Gastrocnemius medialis (tissue), 4 donors: ENCODE results near the gene EFCAB6. TPM values are rescaled to one million over a fixed set of nuclear protein-coding genes. Genes with fewer than 3 reads are reported as not detected.

Source experiments
- ATAC-seq, 2 donors: fragments of 150-250 bp; one replicate each; pipeline ENCODE4 v1.9.1; 2016
- DNase-seq, 2 donors: peaks; one replicate each; pipeline ENCODE4 v3.0.0-alpha.2; 2019
- H3K27ac ChIP-seq, 4 donors: fragments of 200-600 bp; sonication (generic); 1 replicate in 1 of 4; 2 replicates in 3 of 4; pipeline ENCODE4 v1.5.1; 2016 to 2018; ENCODE audit warnings: mild to moderate bottlenecking in 2 of 4, moderate library complexity in 1 of 4
- H3K27me3 ChIP-seq, 3 donors: fragments of 200-600 bp; sonication (generic) in 2 of 3; 1 replicate in 1 of 3; 2 replicates in 2 of 3; pipeline versions ENCODE4 v1.5.1 to v1.6.0; 2016 to 2019; ENCODE audit warnings: mild to moderate bottlenecking in 1 of 3, moderate library complexity in 1 of 3
- H3K36me3 ChIP-seq, 2 donors: fragments of 200-600 bp; sonication (generic) in 1 of 2; one replicate each; pipeline ENCODE4 v1.5.1; 2017 to 2018
- H3K4me1 ChIP-seq, 2 donors: fragments of 200-600 bp; sonication (generic) in 1 of 2; one replicate each; pipeline ENCODE4 v1.5.1; 2016 to 2017; ENCODE audit warnings: mild to moderate bottlenecking in 2 of 2
- H3K4me3 ChIP-seq, 4 donors: fragments of 200-600 bp; sonication (generic) in 3 of 4; 1 replicate in 1 of 4; 2 replicates in 3 of 4; pipeline ENCODE4 v1.5.1; 2016 to 2019; ENCODE audit warnings: mild to moderate bottlenecking in 2 of 4
- H3K9me3 ChIP-seq, 3 donors: fragments of 200-600 bp; sonication (generic) in 2 of 3; 1 replicate in 1 of 3; 2 replicates in 2 of 3; pipeline ENCODE4 v1.5.1; 2016 to 2019
- CTCF ChIP-seq, 5 experiments: fragments of 450-650 bp in 3 of 5; fragments of 200-600 bp in 2 of 5; sonication (generic) in 2 of 5; IDR thresholded peaks in 4 of 5; conservative IDR thresholded peaks in 1 of 5; 1 replicate in 4 of 5; 2 replicates in 1 of 5; pipeline ENCODE4 v1.5.1; 2016 to 2019; ENCODE audit warnings: antibody characterized with exemption in 5 of 5, mild to moderate bottlenecking in 3 of 5, moderate library complexity in 3 of 5
- POLR2A ChIP-seq, 2 donors: fragments of 450-650 bp; IDR thresholded peaks; one replicate each; pipeline ENCODE4 v1.6.1; 2017; ENCODE audit warnings: antibody characterized with exemption in 2 of 2, mild to moderate bottlenecking in 2 of 2, moderate library complexity in 2 of 2
- in situ Hi-C, 4 donors: fragments of 200-750 bp; cut with MboI; loops; one replicate each; pipeline versions ENCODE4 v1.15.0 to v1.8.0; 2017; ENCODE audit warnings: low sequenced_read_pairs in 4 of 4
- intact Hi-C: fragments of 100-400 bp; cut with DNase I; formaldehyde crosslinking; loops from one replicate; pipeline ENCODE4 v1.15.1; 2023; ENCODE audit warnings: low total_unique reads
- total RNA-seq, 4 donors: library from RNA; depleted of rRNA; stranded (reverse); fragments of >200 nt; gene quantifications; one replicate each; pipeline versions ENCODE4 v1.1.0 to v1.2.3, GENCODE V29; 2016

The EFCAB6 gene
- total RNA-seq, 4 donors from 2014 or later = 0.07 to 4.4 (median 0.28) TPM

DNA sequence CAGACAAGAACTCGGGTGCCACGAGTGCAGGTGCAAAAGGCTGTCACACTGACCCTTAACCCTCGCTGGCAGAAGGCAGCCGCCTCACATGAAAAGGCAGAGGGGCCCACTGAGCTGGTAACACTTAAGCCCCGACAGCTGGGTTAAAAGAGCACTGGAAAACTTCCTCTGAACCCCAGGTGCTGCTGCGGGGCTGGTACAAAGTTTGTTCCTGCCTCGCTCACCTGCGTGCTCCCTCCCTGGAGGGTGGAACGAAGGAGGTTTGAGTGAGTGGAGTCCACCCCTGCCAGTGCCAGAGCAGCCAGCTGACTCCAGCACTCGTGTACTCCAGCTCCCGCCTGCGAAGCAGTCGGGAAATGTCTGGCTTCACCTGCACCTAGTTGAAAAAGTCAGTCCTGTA is 37.6 kb upstream of the EFCAB6 start:
- no peak overlapping the region for H3K4me3 ChIP-seq
- peaks cover under 1 to 26% (median 19%) of the 10 kb centered on the region in 3 donors for H3K27me3 ChIP-seq
- H3K36me3 ChIP-seq = no peaks in the 10 kb centered on the region
- H3K27ac ChIP-seq = no peak overlapping the region
- H3K4me1 ChIP-seq = no peaks in the 10 kb centered on the region
- ATAC-seq (no peak), DNase-seq (no peak)
- in situ Hi-C loops = loop anchor here in 1 of 4 donors (25.0 kb wide), 1 partner anchor 462 kb away; no protein-coding TSS in a partner anchor
- intact Hi-C loops = no loop called here
- TF ChIP-seq POLR2A (IDR thresholded peaks at IDR 0.05) (no peak), CTCF (IDR thresholded peaks at IDR 0.05 in 4 of 5, conservative IDR thresholded peaks at IDR 0.05 in 1 of 5) (no peak)
- H3K9me3 ChIP-seq = no peaks in the 10 kb centered on the region

DNA sequence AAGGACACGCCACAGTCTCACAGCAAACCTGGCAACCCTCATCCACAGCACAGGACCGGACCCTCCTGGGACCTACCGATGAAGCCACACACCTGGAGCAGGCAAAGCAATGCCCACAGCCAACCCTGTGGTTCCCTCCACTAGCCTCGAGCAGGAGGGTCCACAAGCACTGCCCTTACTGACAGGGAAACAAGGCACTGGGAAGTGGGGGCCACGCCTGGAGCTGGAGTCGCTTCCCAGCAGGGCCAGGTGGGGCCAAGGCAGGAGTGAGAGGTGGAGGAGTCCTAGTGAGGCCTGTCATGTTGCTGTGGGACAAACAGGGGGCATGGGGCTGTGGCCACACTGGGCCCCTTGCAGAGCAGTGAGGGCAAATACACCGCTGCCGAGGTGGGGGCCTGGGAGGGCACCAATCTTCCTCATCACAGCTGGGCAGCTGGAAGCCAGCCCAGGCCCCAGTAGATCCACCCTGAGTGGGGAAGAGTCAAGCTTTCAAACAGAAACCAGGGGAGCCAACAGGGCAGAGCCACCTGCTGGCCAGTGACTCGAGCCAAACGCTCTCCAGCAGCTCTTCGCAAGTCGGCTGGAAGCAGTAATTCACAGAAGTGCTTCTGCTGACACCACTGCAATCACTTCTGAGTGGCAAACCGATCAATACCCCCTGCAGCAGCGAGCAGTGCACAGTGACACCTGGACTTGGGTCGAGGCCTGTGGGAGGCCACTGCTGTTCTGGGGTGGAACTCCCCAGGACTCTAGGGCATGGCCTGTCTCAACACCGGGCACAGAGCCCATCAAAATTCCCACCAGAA is 36.5 kb upstream of the EFCAB6 start:
- DNase-seq (peak in 1 of 2 donors; percentile 9), ATAC-seq (no peak)
- no peaks in the 10 kb centered on the region for H3K9me3 ChIP-seq
- H3K4me3 ChIP-seq = no peak overlapping the region
- peaks cover 0 to 19% (median 17%) of the 10 kb centered on the region in 3 donors for H3K27me3 ChIP-seq
- in situ Hi-C loops (loop anchor here in 1 of 4 donors (25.0 kb wide), 1 partner anchor 461 kb away; no protein-coding TSS in a partner anchor), intact Hi-C loops (loop anchor here (1.0 kb wide), 1 partner anchor 20 kb away; no protein-coding TSS in a partner anchor)
- no peak overlapping the region for H3K27ac ChIP-seq
- no peaks in the 10 kb centered on the region for H3K36me3 ChIP-seq
- TF ChIP-seq POLR2A (IDR thresholded peaks at IDR 0.05) (no peak), CTCF (IDR thresholded peaks at IDR 0.05 in 4 of 5, conservative IDR thresholded peaks at IDR 0.05 in 1 of 5) (peak in 4 of 5 experiments; percentile 10 to 25 (median 20))
- H3K4me1 ChIP-seq = no peaks in the 10 kb centered on the region

DNA sequence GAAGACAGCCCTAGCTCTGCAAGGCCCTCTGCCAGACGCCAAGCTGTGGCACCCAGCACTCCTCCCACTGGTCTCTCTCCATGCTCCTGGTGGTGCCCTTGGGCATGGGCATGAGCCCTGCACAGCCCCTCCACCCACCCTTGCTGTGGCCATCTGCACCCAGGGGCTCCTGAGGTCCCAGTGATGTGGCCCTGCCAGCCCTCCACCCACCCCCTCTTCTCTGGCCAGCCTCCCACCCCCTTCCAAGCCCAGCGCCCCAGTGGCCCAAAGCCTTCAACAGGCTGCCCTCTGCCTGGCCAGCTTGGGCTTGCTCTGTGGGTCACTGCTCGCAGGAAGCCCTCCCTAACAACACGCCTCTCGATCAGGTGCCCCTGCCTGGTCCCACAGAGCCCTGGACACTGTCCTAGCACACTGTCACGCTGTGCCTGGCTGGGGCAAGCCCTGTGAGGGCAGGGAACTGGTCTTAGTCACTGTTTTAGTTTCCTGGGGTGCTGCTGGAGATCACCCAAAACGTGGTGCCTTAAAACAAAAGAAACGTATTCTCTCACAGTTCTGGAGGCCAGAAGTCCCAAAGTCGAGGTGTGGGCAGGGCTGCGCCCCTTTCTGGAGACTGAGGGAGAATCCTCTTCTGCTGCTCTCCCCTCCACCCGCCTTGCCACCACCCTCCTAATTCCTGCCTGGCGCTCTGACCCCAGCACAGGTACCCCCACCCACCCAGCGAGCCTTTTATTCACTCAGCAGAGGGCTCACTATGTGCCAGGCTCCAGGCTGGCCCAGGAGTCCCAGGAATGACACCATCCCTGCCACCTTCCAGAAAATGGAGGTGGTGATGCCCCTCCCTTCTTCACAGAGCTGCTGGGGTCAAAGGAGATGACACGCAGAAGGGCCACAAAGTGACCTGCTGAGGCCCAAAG is 35.5 kb upstream of the EFCAB6 start:
- peak in 1 of 2 donors; percentile 5 for DNase-seq
- TF ChIP-seq CTCF (IDR thresholded peaks at IDR 0.05 in 4 of 5, conservative IDR thresholded peaks at IDR 0.05 in 1 of 5) (no peak), POLR2A (IDR thresholded peaks at IDR 0.05) (no peak)
- peaks cover 0 to 17% (median 7%) of the 10 kb centered on the region in 3 donors for H3K27me3 ChIP-seq
- no peak overlapping the region for H3K27ac ChIP-seq
- intact Hi-C loops (loop anchor here (1.0 kb wide), 1 partner anchor 19 kb away; no protein-coding TSS in a partner anchor), in situ Hi-C loops (loop anchor here in 1 of 4 donors (25.0 kb wide), 1 partner anchor 460 kb away; no protein-coding TSS in a partner anchor)
- H3K36me3 ChIP-seq = no peaks in the 10 kb centered on the region
- no peak overlapping the region for H3K4me3 ChIP-seq
- no peak for ATAC-seq
- no peaks in the 10 kb centered on the region for H3K9me3 ChIP-seq
- H3K4me1 ChIP-seq = no peaks in the 10 kb centered on the region

- no peak for ATAC-seq
- no peak for DNase-seq
- in situ Hi-C loops = loop anchor here in 1 of 4 donors (25.0 kb wide), 1 partner anchor 460 kb away; no protein-coding TSS in a partner anchor
Measured at GRCh38 chr22:43846966-43847365, 34.9 kb upstream of the EFCAB6 start.

More at GRCh38 chr22:43846966-43847365, 34.9 kb upstream of the EFCAB6 start:
- intact Hi-C loops = no loop called here
- Histone ChIP-seq H3K36me3 (no peaks in the 10 kb centered on the region), H3K9me3 (no peaks in the 10 kb centered on the region), H3K4me3 (no peak overlapping the region), H3K27me3 (peaks cover 0 to 10% (median 7%) of the 10 kb centered on the region in 3 donors), H3K27ac (no peak overlapping the region), H3K4me1 (no peaks in the 10 kb centered on the region)
- no peak for TF ChIP-seq CTCF (IDR thresholded peaks at IDR 0.05 in 4 of 5, conservative IDR thresholded peaks at IDR 0.05 in 1 of 5)
- TF ChIP-seq POLR2A (IDR thresholded peaks at IDR 0.05) = no peak
